ENCODE results near the gene FCAR.

DNA sequence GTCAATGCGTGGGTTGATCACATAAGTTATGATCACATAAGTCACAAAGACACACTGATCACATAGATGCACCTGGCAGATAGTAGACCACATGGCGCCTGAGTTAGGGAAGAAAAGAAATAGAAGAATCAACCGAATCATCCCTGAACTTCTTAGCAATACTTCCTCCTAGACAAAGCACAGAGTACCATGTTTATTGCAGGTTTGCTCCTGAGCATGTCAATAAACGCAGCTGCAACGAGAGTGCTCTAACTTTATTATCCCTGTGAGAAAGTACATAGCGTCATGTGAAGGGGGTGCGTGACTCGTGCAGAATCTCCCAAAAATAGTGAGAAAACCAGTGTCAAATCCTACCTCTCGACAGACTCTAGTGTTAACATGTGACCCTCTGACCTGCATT, 49.2 kb downstream of the FCAR start:
- TF ChIP-seq POLR2AphosphoS5 (IDR thresholded peaks at IDR 0.05; ENCODE audit: low read depth, low read length) (no peak), TAF1 (IDR thresholded peaks at IDR 0.05; ENCODE audit: borderline replicate concordance, low read depth, low read length) (no peak), POLR2A (IDR thresholded peaks at IDR 0.05; ENCODE audit: low read depth, low read length) (no peak)

Measured in GM12892 (cell line).